Activated CD4-positive, alpha-beta memory T cell treated with anti-CD3 and anti-CD28 coated beads for 36 hours (primary cell): ENCODE data around the gene LYAR. TPM values are rescaled to one million over a fixed set of nuclear protein-coding genes. Genes with fewer than 3 reads are reported as not detected.

Source experiments
- CTCF ChIA-PET: fragments of 350-600 bp; sonication (Branson Sonifier 250); formaldehyde crosslinking; loops from one replicate; lab custom pipeline; 2021; ENCODE audit warnings: antibody characterized with exemption, inconsistent platforms; lab: Charles Lee
- POLR2A ChIA-PET: fragments of 350-600 bp; sonication (Branson Sonifier 250); formaldehyde crosslinking; loops from one replicate; lab custom pipeline; 2021; ENCODE audit warnings: antibody characterized with exemption; lab: Charles Lee
- DNase-seq: peaks from one replicate; pipeline ENCODE4 v3.0.0-alpha.2; 2020
- H3K27ac Mint-ChIP-seq: one replicate; pipeline ENCODE4 v1.8.0; 2021; ENCODE audit warnings: mixed read lengths
- H3K27me3 Mint-ChIP-seq: one replicate; pipeline ENCODE4 v1.8.0; 2021; ENCODE audit warnings: mixed read lengths
- H3K36me3 Mint-ChIP-seq: one replicate; pipeline ENCODE4 v1.8.0; 2021; ENCODE audit warnings: mixed read lengths
- H3K4me1 Mint-ChIP-seq: one replicate; pipeline ENCODE4 v1.8.0; 2021; ENCODE audit warnings: low read depth, mixed read lengths
- H3K4me3 Mint-ChIP-seq: one replicate; pipeline ENCODE4 v1.8.0; 2021; ENCODE audit warnings: mild to moderate bottlenecking, mixed read lengths
- H3K9me3 Mint-ChIP-seq: one replicate; pipeline ENCODE4 v1.8.0; 2021; ENCODE audit warnings: mixed read lengths
- intact Hi-C: fragments of 100-400 bp; cut with micrococcal nuclease; formaldehyde crosslinking; loops from one replicate; pipeline ENCODE4 v1.15.1; 2023
- total RNA-seq, 2 experiments: library from RNA; stranded (reverse); gene quantifications; one replicate each; pipeline ENCODE4 v1.2.3, GENCODE V29; 2021

Gene LYAR
- total RNA-seq, 2 experiments from 2014 or later, result 49.7 to 54.0 TPM

- no peaks in the 10 kb centered on the region for H3K27me3 Mint-ChIP-seq
- POLR2A ChIA-PET, result no interaction called here
Measured at GRCh38 chr4:4308800-4309441, 19.0 kb upstream of the LYAR start.

GRCh38 chr4:4306920-4307319 lies 17.0 kb upstream of the LYAR start:
- intact Hi-C loops, result no loop called here
- CTCF ChIA-PET, result no interaction called here
- POLR2A ChIA-PET, result no interaction called here

More at GRCh38 chr4:4308800-4309441, 19.0 kb upstream of the LYAR start:
- no peak for DNase-seq
- H3K27ac Mint-ChIP-seq, result no peak overlapping the region
- intact Hi-C loops, result no loop called here
- CTCF ChIA-PET, result no interaction called here
- no peaks in the 10 kb centered on the region for H3K4me1 Mint-ChIP-seq
- no peak overlapping the region for H3K4me3 Mint-ChIP-seq
- H3K9me3 Mint-ChIP-seq, result no peaks in the 10 kb centered on the region
- peaks cover 9% of the 10 kb centered on the region for H3K36me3 Mint-ChIP-seq

GRCh38 chr4:4302416-4302815 lies 12.5 kb upstream of the LYAR start:
- no peak for DNase-seq
- no peak overlapping the region for H3K27ac Mint-ChIP-seq
- no peaks in the 10 kb centered on the region for H3K9me3 Mint-ChIP-seq
- intact Hi-C loops, result no loop called here
- H3K4me1 Mint-ChIP-seq, result peaks cover 7% of the 10 kb centered on the region
- peaks cover 14% of the 10 kb centered on the region for H3K36me3 Mint-ChIP-seq
- CTCF ChIA-PET, result interaction anchor here (1.2 kb wide), 1 partner anchor 120 kb away, joined by 3 read pairs; no protein-coding TSS in a partner anchor
- POLR2A ChIA-PET, result no interaction called here
- no peaks in the 10 kb centered on the region for H3K27me3 Mint-ChIP-seq
- no peak overlapping the region for H3K4me3 Mint-ChIP-seq

More at GRCh38 chr4:4306920-4307319, 17.0 kb upstream of the LYAR start:
- H3K27ac Mint-ChIP-seq, result no peak overlapping the region
- no peak overlapping the region for H3K4me3 Mint-ChIP-seq
- no peak for DNase-seq
- H3K9me3 Mint-ChIP-seq, result no peaks in the 10 kb centered on the region
- no peaks in the 10 kb centered on the region for H3K4me1 Mint-ChIP-seq
- H3K36me3 Mint-ChIP-seq, result peaks cover 13% of the 10 kb centered on the region
- H3K27me3 Mint-ChIP-seq, result no peaks in the 10 kb centered on the region

GRCh38 chr4:4302001-4302400 lies 12.0 kb upstream of the LYAR start:
- Mint-ChIP-seq H3K36me3 (peaks cover 14% of the 10 kb centered on the region), H3K9me3 (no peaks in the 10 kb centered on the region), H3K27ac (no peak overlapping the region), H3K4me3 (no peak overlapping the region), H3K4me1 (peaks cover 7% of the 10 kb centered on the region), H3K27me3 (no peaks in the 10 kb centered on the region)
- POLR2A ChIA-PET, result no interaction called here
- intact Hi-C loops, result no loop called here
- DNase-seq, result no peak
- CTCF ChIA-PET, result no interaction called here

GRCh38 chr4:4299006-4299405 lies 9.1 kb upstream of the LYAR start:
- H3K4me1 Mint-ChIP-seq, result peaks cover 21% of the 10 kb centered on the region
- no peak overlapping the region for H3K4me3 Mint-ChIP-seq
- H3K27ac Mint-ChIP-seq, result no peak overlapping the region
- no peak for DNase-seq
- H3K9me3 Mint-ChIP-seq, result peaks cover 3% of the 10 kb centered on the region
- H3K27me3 Mint-ChIP-seq, result no peaks in the 10 kb centered on the region
- intact Hi-C loops, result no loop called here
- CTCF ChIA-PET, result no interaction called here
- H3K36me3 Mint-ChIP-seq, result peaks cover 21% of the 10 kb centered on the region
- POLR2A ChIA-PET, result no interaction called here

GRCh38 chr4:4296283-4296846 lies 6.4 kb upstream of the LYAR start:
- Mint-ChIP-seq H3K4me3 (no peak overlapping the region), H3K36me3 (peaks cover 15% of the 10 kb centered on the region), H3K9me3 (peaks cover 3% of the 10 kb centered on the region), H3K4me1 (peaks cover 34% of the 10 kb centered on the region), H3K27me3 (no peaks in the 10 kb centered on the region), H3K27ac (no peak overlapping the region)
- intact Hi-C loops, result no loop called here
- ChIA-PET POLR2A (no interaction called here), CTCF (no interaction called here)
- no peak for DNase-seq

GRCh38 chr4:4293279-4293678 lies 3.3 kb upstream of the LYAR start:
- peaks cover 47% of the 10 kb centered on the region for H3K4me1 Mint-ChIP-seq
- CTCF ChIA-PET, result no interaction called here
- no peaks in the 10 kb centered on the region for H3K27me3 Mint-ChIP-seq
- H3K9me3 Mint-ChIP-seq, result peaks cover 3% of the 10 kb centered on the region
- H3K36me3 Mint-ChIP-seq, result peaks cover 15% of the 10 kb centered on the region
- DNase-seq, result no peak
- H3K27ac Mint-ChIP-seq, result no peak overlapping the region
- H3K4me3 Mint-ChIP-seq, result no peak overlapping the region
- POLR2A ChIA-PET, result no interaction called here
- intact Hi-C loops, result loop anchor here (5.0 kb wide), 1 partner anchor 336 kb away; no protein-coding TSS in a partner anchor

GRCh38 chr4:4289597-4289940 lies 385 bp downstream of the LYAR start:
- Mint-ChIP-seq H3K27ac (peak overlapping the region; percentile 60), H3K27me3 (no peaks in the 10 kb centered on the region), H3K9me3 (no peaks in the 10 kb centered on the region), H3K36me3 (peaks cover 22% of the 10 kb centered on the region), H3K4me1 (peaks cover 48% of the 10 kb centered on the region), H3K4me3 (peak overlapping the region; percentile 95)
- ChIA-PET CTCF (interaction anchor here (0.7 to 1.3 kb wide), 3 partner anchors 14 to 29 kb away, joined by 3 to 4 read pairs (median 3); no protein-coding TSS in a partner anchor), POLR2A (interaction anchor here (1.8 kb wide), 1 partner anchor 41 kb away, joined by 6 read pairs; the partner anchor contains the start of gene TMEM128)
- DNase-seq, result no peak
- intact Hi-C loops, result no loop called here

GRCh38 chr4:4289055-4289454 lies 899 bp downstream of the LYAR start:
- Mint-ChIP-seq H3K27me3 (no peaks in the 10 kb centered on the region), H3K9me3 (no peaks in the 10 kb centered on the region), H3K4me1 (peaks cover 48% of the 10 kb centered on the region), H3K4me3 (peak overlapping the region; percentile 95), H3K27ac (no peak overlapping the region), H3K36me3 (peaks cover 23% of the 10 kb centered on the region)
- ChIA-PET POLR2A (no interaction called here), CTCF (no interaction called here)
- intact Hi-C loops, result no loop called here
- DNase-seq, result no peak

- H3K27me3 Mint-ChIP-seq, result no peaks in the 10 kb centered on the region
- peaks cover 51% of the 10 kb centered on the region for H3K4me1 Mint-ChIP-seq
- ChIA-PET POLR2A (no interaction called here), CTCF (no interaction called here)
- no peaks in the 10 kb centered on the region for H3K9me3 Mint-ChIP-seq
- H3K36me3 Mint-ChIP-seq, result peaks cover 27% of the 10 kb centered on the region
- H3K27ac Mint-ChIP-seq, result peak overlapping the region; percentile 2
- no peak overlapping the region for H3K4me3 Mint-ChIP-seq
- intact Hi-C loops, result no loop called here
- no peak for DNase-seq
Measured at GRCh38 chr4:4288098-4288497, 1.9 kb downstream of the LYAR start.

- intact Hi-C loops, result no loop called here
- H3K4me3 Mint-ChIP-seq, result no peak overlapping the region
- no peaks in the 10 kb centered on the region for H3K27me3 Mint-ChIP-seq
- no peak overlapping the region for H3K27ac Mint-ChIP-seq
- no peaks in the 10 kb centered on the region for H3K9me3 Mint-ChIP-seq
- CTCF ChIA-PET, result interaction anchor here (1.3 to 1.6 kb wide), 2 partner anchors 33 to 50 kb away, joined by 3 to 4 read pairs; no protein-coding TSS in a partner anchor
- peaks cover 32% of the 10 kb centered on the region for H3K4me1 Mint-ChIP-seq
- POLR2A ChIA-PET, result interaction anchor here (1.3 kb wide), 1 partner anchor 37 kb away, joined by 3 read pairs; the partner anchor contains the start of gene TMEM128
- no peak for DNase-seq
- peaks cover 46% of the 10 kb centered on the region for H3K36me3 Mint-ChIP-seq
Measured at GRCh38 chr4:4284827-4285618, 4.9 kb downstream of the LYAR start.

- H3K4me3 Mint-ChIP-seq, result no peak overlapping the region
- ChIA-PET CTCF (interaction anchor here (1.1 kb wide), 1 partner anchor 22 kb away, joined by 5 read pairs; no protein-coding TSS in a partner anchor), POLR2A (no interaction called here)
- peaks cover 62% of the 10 kb centered on the region for H3K36me3 Mint-ChIP-seq
- DNase-seq, result no peak
- no peaks in the 10 kb centered on the region for H3K27me3 Mint-ChIP-seq
- peaks cover 10% of the 10 kb centered on the region for H3K4me1 Mint-ChIP-seq
- no peaks in the 10 kb centered on the region for H3K9me3 Mint-ChIP-seq
- H3K27ac Mint-ChIP-seq, result no peak overlapping the region
- intact Hi-C loops, result no loop called here
Measured at GRCh38 chr4:4281787-4282186, 8.2 kb downstream of the LYAR start.
